HG02943 (cell line): Measurements from ENCODE around the gene AURKB.
A peak's percentile ranks its signal among the peaks of the same experiment; 100 is the strongest.
"Not testable (repeated sequence)": the region's sequence is repeated elsewhere in the genome, so short reads cannot be mapped to it uniquely, and the experiment has no call there.

Experiments
- ATAC-seq: cut with Tn5 transposase; IDR thresholded peaks from one replicate; pipeline ENCODE4 v1.9.1; 2021; ENCODE audit warnings: mild to moderate bottlenecking, low read depth, moderate library complexity; ENCODE audit not compliant: unreplicated experiment

AURKB gene

GRCh38 chr17:8225813-8226535 lies 15.6 kb upstream of the AURKB start:
- ATAC-seq, result no peak

DNA sequence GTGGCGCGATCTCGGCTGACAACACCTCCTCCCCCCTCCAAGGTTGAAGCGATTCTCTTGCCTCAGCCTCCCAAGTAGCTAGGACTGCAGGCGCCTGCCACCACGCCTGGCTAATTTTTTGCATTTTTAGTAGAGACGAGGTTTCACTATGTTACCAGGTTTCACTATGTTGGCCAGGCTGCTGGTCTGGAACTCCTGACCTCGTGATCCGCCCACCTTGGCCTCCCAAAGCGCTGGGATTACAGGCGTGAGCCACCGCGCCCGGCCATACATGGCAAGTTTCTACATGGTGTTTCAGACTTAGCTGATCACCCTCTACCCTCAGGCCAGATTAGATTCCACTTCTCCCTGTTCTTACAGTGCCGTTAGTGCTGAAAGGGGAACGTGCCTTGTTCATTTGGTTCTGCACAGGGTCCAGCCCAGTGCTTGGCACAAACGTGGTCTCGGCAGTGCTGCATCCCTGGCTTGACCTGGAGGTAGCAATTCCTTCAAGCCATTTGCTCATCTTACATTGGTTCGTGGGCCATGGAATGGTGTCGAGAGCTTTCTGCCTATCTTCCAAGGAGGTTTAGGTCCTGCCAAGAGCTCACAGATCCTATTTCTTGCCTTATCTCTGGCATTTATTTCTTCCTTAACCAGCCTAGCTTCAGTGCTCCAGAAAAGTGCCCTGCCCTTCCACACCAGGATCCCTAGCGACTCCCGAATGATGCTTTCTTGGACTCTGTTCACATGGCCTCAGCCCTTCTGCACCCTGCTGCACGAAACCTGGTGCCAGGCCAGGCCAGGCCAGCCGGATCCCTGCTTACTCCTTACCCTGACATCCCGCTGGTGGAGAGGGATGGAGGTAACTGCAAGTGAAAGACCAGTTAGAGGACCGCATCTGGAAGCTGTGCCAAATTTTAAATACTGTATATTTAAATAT lies 14.8 kb upstream of the AURKB start:
- no peak for ATAC-seq

- no peak for ATAC-seq
Observed at GRCh38 chr17:8223356-8224126, 13.2 kb upstream of the AURKB start.

DNA sequence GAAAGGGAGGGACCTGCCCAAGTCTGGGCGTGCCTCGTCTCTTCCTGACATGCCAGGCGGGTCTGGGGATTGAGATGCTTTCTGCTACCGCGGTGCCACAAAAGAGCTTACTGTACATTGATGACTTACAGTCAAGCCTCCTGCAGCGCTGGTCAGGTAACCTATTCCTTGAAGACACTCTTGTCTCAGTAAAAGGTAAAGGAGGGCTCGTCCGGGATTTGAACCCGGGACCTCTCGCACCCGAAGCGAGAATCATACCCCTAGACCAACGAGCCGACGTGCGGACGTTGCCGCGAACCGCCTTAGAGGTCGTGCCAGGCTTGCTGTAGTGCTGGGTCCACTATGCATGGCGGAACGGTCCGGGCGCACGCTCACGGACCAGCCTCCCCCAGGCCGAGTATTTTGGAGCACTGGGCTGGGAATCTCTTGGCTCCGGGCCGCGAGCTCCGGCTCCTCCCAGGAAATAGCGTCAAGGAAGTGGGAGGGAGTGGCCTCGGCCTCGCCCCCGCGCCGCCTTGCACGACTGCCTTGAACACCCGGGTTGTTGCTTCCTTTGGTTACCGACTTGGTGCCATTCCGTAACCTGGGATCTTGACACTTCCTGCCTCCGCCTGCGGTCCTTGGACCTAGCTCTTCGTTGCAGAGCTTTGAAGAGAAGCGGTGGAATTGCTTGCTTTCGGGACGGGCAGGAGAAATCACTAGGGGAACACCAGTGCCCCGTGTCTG lies 12.4 kb upstream of the AURKB start:
- ATAC-seq, result peak; percentile 24

DNA sequence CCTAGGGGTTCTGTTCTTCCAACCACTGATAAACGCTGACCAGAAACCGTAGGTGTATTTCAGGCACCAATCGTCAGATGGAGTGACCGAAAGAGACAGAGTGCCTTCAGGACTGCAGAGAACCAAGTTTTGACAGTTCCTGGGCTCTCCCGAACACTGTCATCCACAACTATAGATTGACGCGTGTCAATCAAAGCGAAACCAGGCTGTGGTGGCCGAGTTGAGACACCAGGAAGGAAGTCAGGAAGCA lies 11.9 kb upstream of the AURKB start:
- ATAC-seq, result peak; percentile 19

DNA sequence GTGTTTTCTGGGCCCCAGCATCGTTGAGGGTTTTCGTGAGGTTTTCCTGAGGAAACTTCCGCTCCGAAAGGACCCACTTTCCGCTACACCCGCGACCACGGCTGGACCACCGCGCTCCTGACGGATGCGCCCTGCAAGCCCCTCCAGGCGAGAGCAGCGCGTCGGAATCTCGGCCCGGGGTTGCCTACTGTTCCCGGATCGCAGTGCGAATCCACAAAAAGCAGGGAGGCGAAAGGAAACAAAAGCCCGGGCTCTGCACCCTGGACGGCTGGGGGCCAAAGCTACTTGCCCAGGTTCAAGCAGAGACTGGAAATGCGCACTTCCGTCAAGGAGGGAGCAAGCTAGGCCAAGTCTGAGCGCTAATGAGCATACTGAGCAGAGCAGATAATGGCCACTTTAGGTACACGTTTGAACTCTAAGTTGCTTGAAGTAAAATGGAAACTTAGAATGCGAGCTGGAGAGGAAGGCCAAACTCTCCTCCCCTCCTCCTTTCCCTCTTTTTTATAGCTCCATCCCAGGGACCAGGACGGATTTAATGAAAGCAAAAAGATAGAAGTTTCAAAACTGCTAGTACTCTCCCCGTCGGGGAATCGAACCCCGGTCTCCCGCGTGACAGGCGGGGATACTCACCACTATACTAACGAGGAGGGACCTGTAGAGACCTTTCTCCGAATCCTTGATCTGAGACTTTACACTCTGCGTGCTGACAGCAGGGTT lies 11.4 kb upstream of the AURKB start:
- peak; percentile 37 for ATAC-seq

GRCh38 chr17:8220783-8221662 lies 10.6 kb upstream of the AURKB start:
- peak; percentile 13 for ATAC-seq

GRCh38 chr17:8214000-8214399 lies 3.6 kb upstream of the AURKB start:
- ATAC-seq, result not testable (repeated sequence)

- no peak for ATAC-seq
Observed at GRCh38 chr17:8212312-8213180, 2.2 kb upstream of the AURKB start.

- no peak for ATAC-seq
Observed at GRCh38 chr17:8210761-8211458, 535 bp upstream of the AURKB start.

- no peak for ATAC-seq
Observed at GRCh38 chr17:8206536-8206935, 3.8 kb downstream of the AURKB start.

DNA sequence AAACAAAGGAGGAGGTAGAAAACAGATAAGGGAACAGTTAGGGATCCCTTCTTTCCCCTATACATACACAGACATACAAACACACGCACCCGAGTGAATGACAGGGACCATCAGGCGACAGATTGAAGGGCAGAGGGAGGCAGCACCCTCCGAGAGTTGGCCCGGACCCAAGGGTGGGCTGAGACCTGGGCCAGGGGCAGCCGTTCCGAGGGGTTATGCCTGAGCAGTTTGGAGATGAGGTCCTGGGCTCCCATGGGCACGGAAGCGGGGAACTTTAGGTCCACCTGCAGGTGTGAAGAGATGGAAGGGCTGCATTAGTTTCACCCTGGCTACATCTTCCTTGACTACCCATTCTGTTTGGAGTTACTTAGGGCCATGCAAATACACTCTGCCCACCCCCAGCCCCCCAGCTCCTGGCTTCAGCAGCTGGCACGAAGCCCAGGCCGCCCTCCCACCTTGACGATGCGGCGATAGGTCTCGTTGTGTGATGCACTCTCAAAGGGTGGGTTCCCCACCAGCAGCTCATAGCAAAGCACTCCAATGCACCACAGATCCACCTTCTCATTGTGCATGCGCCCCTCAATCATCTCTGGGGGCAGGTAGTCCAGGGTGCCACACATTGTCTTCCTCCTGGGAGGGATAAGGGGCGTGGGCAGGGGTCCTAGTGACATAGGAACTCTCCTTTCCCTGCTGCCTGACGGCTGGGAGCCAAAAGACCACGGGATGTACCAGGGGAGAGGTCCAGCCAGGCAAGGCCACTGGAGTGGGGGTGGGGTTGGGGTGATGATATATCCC lies 5.4 kb downstream of the AURKB start:
- no peak for ATAC-seq

- no peak for ATAC-seq
Observed at GRCh38 chr17:8192070-8192815, 18.1 kb downstream of the AURKB start.

GRCh38 chr17:8190506-8190905 lies 19.9 kb downstream of the AURKB start:
- no peak for ATAC-seq

GRCh38 chr17:8189711-8190477 lies 20.5 kb downstream of the AURKB start, which contains the start of gene BORCS6:
Gene BORCS6, minus strand, starts transcription at chr17:8190180. Its CDS starts 40 bp downstream, at chr17:8190140.
- ATAC-seq, result peak; percentile 59
